HG02798 (cell line): ENCODE data around the gene CLMN.
A peak's percentile ranks its signal among the peaks of the same experiment; 100 is the strongest.

ENCODE experiments used
- ATAC-seq: cut with Tn5 transposase; IDR thresholded peaks from one replicate; pipeline ENCODE4 v1.9.1; 2021; ENCODE audit warnings: mild to moderate bottlenecking; ENCODE audit not compliant: unreplicated experiment, poor library complexity

The CLMN gene

GRCh38 chr14:95227279-95227860, 92.3 kb downstream of the CLMN start:
- no peak for ATAC-seq

DNA sequence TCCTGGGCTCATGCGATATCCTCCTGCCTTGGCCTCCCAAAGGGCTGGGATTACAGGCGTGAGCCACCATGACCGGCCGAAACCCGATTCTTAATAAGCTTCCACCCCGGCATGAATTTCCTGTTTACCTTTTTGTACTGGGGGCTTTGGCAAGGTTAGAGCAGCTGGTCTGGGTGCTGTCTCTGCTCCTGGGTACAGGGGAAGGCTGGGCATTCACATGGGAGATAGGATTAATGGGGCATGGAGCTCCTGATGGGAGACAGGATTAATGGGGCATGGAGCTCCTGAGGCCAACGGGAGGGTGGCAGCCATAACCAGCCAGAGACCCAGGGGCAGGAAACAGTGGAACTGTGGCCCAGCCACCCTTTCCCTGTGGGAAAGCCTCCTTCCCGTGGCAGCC, 92.9 kb downstream of the CLMN start:
- ATAC-seq: no peak

GRCh38 chr14:95225251-95225887, 94.3 kb downstream of the CLMN start:
- ATAC-seq: no peak

DNA sequence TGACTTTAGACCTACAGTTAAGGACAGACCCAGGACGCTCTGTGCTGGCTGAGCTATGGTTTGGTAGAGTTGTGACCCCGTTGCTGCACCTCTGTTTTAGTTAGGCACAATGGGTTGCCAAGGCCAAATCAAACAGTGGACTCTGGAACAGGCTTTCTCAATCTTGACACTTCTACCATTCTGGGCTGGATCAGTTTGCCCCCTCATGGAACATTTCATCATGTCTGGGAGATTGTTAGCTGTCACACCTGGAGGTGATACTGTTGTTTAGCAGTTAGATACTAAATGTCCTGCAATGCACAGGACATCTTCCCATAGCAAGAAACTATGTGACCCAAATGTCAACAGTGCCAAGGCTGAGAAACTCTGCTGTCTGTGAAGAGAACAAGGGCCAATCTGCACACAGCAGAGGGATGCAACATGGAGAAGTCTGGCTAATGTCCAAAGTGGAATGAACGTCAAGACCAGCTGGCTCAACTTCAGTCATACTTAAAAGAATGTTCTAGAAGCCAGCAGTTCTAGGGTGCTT, 96.8 kb downstream of the CLMN start:
- no peak for ATAC-seq

GRCh38 chr14:95222151-95222631, 97.5 kb downstream of the CLMN start:
- no peak for ATAC-seq

- ATAC-seq: no peak
Observed at GRCh38 chr14:95221531-95221930, 98.2 kb downstream of the CLMN start.

GRCh38 chr14:95220663-95221231, 99.0 kb downstream of the CLMN start:
- no peak for ATAC-seq

- ATAC-seq: no peak
Observed at GRCh38 chr14:95218472-95219193, 101.1 kb downstream of the CLMN start.

- ATAC-seq: no peak
Observed at GRCh38 chr14:95218006-95218405, 101.7 kb downstream of the CLMN start.

DNA sequence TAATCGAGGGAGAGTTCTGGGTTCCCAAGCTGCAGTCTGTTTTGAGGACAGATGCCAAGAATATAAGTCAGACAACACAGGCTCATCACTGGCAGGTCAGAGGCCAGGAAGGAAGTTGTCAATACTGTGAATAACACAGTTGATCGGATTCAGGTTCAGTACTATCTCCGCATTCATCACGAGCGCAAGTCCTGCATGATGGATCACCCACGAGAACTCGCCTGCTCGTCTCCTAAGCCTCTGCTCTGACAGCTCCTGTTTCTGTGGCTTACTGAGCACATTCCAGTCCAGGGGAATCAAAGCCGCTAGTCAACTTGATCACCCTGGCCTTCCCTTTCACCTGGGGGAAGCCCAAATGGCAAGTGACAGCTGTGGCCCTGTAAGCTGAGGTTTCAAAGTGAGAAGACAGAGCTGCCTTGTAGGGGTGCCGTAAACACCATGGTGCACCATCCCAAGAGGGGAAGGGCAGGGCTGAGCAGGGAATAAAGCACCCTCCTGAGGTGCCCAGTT, 102.3 kb downstream of the CLMN start:
- no peak for ATAC-seq

DNA sequence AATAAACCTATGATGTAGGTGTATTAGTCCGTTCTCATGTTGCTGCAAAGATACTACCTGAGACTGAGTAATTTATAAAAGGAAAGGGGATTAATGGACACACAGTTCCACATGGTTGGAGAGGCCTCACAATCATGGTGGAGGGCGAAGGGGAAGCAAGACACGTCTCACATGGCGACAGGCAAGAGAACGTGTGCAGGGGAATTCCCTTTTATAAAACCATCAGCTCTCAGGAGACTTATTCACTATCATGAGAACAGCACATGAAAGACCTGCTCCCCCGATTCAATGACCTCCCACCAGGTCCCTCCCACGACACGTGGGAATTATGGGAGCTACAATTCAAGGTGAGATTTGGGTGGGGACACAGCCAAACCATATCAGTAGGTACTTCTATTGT, 103.7 kb downstream of the CLMN start:
- ATAC-seq: no peak

DNA sequence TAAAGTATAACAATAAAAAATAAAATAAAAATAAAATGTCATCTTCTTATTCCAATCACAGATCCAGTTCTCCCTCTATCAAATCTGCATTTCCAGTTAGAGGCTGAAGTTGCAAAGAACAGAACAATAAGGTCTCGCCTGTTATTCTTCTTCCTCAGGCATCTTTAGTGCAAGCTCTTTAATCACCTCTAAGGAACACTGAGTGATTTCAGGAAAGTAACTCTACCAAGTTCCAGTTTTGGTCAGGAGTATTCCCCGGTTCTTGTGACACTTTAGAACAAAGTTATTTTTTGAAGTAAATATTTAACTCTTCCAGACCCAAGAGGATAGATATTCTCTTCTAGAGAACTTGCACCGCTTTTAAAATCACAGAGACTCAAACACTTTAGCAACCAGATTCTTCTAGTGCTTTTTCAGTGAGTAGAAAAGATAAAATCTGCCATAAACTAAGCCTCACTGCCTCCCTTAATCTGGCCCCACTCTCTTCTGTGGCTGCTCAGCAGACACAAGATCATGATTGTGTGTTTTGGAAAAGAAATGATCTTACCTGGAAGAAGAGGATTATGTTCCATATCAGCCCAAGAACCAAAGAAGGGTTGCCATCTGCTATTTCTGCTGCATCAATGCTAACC, 104.5 kb downstream of the CLMN start:
- ATAC-seq: no peak

GRCh38 chr14:95213774-95214173, 105.9 kb downstream of the CLMN start:
- no peak for ATAC-seq

DNA sequence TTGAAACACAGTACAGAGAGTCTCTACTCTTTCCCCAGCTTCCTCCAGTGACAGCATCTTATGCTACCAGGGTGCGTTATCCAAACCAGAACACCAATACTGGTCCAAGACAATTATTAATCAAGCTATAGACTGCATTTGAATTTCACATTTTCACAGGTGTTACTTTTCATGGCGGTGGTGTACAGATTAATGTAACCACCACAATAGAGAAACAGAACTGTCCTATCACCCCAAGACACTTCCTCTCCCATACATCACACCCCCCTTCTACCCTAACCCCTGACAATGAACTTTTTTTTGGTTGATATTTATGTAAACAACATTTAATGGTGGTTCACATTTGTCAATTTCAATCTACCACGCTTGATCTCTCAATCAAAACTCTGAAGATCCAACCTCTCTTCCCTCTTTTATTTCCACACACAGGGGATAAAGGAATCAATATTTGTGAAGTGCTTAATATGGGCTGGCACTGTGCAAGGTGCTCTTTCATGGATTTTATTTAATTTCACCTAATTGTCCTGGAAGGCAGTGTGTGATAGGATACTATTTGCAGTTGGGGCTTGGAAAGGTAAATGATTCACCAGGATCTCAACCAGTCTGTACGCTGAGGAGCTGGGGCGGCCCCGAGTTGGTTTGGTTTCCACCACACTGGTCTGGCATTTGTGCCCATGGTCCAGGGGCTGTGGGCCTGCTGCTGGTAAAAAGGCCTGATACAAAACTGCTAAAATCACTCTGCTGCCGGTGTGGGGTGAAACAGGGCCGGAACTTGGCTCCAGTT, 107.8 kb downstream of the CLMN start:
- ATAC-seq: peak; percentile 74

DNA sequence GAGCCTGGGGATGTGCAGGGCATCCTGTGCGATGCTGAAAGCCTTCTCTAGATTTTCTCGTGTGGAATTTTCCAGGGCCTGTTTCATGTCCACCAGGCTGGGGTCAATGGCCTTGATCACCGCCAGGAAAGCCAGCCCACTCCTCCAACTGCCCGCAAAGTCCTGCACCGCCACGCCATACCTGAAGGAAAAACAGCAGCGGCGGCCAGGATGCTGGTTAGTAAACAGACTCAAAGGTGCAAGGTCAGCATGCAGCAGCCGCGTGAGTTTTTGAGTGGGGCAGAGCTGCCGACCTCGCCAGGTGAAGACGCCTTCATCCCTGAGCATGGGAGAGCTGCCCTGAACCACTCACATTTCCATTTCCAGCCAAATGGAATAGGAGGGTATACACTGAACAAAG, 109.0 kb downstream of the CLMN start:
- ATAC-seq: no peak

DNA sequence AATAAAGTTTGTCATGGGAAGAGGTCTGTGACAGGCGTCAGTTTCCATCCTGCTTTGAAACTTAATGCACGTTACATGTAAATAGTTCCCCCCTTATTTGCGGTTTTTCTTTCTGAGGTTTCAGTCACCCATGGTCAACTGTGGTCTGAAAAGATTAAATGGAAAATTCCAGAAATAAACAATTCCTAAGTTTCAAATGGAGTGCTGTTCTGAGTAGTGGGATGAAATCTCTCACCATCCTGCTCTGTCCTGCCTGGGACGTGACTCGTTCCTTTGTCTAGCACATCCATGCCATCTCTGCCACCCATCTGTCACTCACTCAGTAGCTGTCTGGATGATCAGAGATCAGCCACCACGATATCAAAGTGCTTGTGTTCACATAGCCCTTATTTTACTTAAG, 111.1 kb downstream of the CLMN start:
- no peak for ATAC-seq

GRCh38 chr14:95207475-95208233, 112.1 kb downstream of the CLMN start:
- ATAC-seq: no peak

DNA sequence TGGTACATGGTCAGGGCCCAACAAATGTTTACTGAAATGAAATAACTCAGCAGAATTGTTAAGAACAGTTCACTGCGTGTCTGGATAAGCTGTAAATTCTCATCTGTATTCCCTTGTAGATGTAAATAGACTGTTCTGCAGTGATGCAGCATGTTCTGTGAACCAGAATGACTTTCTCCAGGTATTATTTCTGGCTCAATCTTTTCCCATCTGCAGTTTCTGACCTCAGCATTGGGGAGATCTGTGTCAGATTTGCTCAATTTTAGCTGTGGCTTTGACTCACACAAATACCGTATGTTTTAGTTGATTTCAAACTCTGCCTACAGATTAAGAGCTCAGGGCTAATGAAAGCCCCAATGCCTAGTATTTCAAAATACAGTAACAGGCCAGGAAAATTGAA, 113.2 kb downstream of the CLMN start:
- no peak for ATAC-seq

GRCh38 chr14:95204705-95205104, 115.0 kb downstream of the CLMN start:
- no peak for ATAC-seq
